Left ventricle myocardium superior (tissue), 1 donor: ENCODE measurements around the gene AP3M1. TPM values are rescaled to one million over a fixed set of nuclear protein-coding genes. Genes with fewer than 3 reads are reported as not detected.
A peak's percentile ranks its signal among the peaks of the same experiment; 100 is the strongest.

Experiments used
- ATAC-seq: fragments of 200-7000 bp; cut with Tn5 transposase; one replicate; pipeline ENCODE4 v1.9.1; 2020; ENCODE audit warnings: mild to moderate bottlenecking, moderate library complexity
- DNase-seq: peaks from one replicate; pipeline ENCODE4 v3.0.0-alpha.2; 2020
- intact Hi-C: fragments of 100-400 bp; cut with micrococcal nuclease; formaldehyde crosslinking; loops from one replicate; pipeline ENCODE4 v1.11.0; 2022
- total RNA-seq: library from RNA; stranded (reverse); fragmentation: NEBNext Ultra II Directional; extraction: Animal tissue kit (Norgen Biotek cat#: 25700); gene quantifications from one replicate; pipeline ENCODE4 v1.2.1, GENCODE V29; 2021
- donor health status: DM: no; HTN: yes; CAD: no; lungs with severe emphysema.

Gene AP3M1
- total RNA-seq, 1 donor from 2014 or later: 27.9 TPM

DNA sequence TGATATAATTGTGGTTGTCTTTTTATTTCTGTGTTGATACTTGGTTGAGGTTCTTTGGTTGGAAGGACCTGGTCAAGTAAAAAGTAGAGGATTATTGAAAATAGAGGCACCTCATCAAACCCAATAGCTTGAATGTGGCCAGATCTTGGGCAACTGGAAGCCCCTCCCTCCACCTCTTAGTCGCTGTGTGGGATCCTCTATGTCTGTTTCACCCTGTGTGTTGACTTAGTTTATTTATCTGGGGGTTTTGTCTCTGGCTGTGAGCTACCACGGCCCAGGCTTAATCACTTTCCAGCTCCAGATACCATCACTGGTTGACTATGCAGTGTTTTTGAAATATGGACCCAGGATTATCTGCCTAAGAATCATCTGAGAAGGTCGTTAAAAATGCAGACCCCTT, 58.3 kb downstream of the AP3M1 start:
- ATAC-seq (no peak), DNase-seq (no peak)
- intact Hi-C loops: no loop called here

DNA sequence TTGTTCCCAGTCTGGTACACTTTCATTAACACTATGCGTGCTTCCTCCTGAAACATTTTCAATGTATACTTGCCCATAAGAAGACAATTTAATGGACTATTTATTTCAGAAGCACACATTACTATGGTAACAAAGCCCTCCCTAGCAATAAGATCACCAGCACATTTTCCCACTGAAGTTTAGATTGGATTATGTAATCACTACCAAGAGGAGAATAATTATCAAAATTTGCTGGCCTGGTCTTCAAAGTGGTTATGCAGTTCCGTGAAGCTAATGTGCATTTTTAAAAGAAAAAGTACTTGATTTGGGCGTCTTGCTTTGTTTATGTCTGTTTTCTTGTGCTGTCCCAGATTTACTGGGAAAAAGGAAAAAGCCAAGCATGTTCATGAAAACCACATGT, 61.9 kb downstream of the AP3M1 start:
- ATAC-seq: no peak
- intact Hi-C loops: loop anchor here (10.0 kb wide), 1 partner anchor 204 kb away; no protein-coding TSS in a partner anchor
- DNase-seq: no peak

- no peak for DNase-seq
- no peak for ATAC-seq
- intact Hi-C loops: loop anchor here (10.0 kb wide), 1 partner anchor 202 kb away; no protein-coding TSS in a partner anchor
These were observed 64.3 kb downstream of the AP3M1 start for GRCh38 chr10:74086317-74086716.

DNA sequence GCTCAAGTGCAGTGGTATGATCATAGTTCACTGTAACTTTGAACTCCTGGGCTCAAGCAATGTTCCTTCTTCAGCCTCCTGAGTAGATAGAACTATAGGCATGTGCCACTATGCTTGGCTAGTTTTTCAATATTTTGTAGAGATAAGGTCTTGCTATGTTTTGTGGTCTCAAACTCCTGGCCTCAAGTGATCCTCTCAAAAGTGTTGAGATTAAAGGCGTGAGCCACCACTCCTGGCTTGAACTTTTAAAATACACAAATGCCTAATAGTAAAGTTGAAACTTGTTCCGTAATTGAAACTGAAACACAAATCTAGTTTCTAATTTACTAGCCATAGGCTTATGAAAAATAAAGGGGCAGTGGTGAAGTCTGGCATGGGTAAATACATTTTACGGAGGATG, 65.7 kb downstream of the AP3M1 start:
- intact Hi-C loops: loop anchor here (10.0 kb wide), 1 partner anchor 200 kb away; no protein-coding TSS in a partner anchor
- DNase-seq: no peak
- ATAC-seq: no peak

GRCh38 chr10:74083304-74083703, 67.3 kb downstream of the AP3M1 start:
- peak; percentile 47 for ATAC-seq
- DNase-seq: no peak
- intact Hi-C loops: loop anchor here (10.0 kb wide), 1 partner anchor 199 kb away; no protein-coding TSS in a partner anchor

DNA sequence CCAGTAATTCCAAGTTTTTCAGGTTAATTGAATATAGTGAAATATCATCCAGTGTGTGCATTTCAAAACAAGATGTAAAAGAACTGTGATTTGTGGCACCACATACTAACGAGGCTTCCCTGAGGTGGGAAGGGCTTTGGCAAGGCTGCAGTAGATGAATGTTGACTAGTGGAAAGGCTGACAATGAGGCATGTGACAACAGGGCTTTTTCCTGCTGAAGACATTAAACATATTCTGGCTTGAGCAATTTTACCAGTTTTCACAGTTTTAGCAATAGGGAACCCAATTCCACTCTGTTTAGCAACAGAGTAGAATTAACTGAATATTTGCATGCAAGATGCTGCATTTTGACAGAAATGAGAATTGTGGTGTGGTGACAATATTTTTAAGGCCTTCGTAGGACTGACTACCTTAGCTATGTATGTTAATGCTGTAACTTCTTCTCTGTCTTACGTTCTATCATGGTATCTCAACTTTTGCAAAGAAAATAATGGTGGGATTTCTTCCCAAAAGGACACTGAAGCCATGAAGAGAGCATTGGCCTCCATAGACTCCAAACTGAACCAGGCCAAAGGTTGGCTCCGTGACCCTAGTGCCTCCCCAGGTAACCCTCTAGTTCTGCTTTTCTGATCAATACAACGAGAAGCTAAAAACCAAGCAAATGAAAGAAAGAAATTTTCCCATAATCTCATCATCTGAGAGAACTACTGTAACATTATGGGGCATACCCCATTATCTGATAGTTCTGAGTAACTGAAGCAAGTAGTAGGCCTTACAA, 68.5 kb downstream of the AP3M1 start:
- ATAC-seq: peak; percentile 36
- no peak for DNase-seq
- intact Hi-C loops: loop anchor here (10.0 kb wide), 1 partner anchor 197 kb away; no protein-coding TSS in a partner anchor

DNA sequence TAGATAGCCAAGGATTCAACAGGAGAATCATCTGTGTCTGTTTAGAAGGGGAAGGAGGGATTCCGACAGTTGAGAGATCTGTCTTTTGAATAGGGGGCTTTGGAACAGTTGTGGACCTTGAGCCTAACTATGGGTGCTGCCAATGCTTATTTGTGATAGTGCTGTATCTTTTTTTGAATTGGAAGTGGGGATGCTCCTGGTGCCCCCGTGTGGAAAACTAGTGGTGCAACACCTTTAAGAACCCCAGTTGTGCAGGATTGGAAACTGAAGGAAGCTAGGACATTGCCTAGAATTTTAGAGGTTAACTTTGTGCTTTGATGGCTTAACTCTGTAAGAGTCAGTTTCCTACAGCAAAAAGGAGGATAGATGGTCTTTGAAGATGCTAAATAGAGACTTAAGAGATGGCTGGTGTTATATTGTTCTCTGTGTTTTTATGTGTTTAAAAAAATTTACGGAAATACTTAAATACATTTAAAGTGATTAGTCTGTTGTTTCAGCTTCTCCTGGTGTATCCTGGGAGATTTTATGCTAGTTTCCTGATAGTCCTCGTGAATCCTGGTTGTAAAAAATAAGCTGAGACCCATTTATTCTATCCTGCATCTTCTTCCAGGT, 69.3 kb downstream of the AP3M1 start:
- intact Hi-C loops: loop anchor here (10.0 kb wide), 1 partner anchor 196 kb away; no protein-coding TSS in a partner anchor
- DNase-seq: no peak
- ATAC-seq: peak; percentile 64

DNA sequence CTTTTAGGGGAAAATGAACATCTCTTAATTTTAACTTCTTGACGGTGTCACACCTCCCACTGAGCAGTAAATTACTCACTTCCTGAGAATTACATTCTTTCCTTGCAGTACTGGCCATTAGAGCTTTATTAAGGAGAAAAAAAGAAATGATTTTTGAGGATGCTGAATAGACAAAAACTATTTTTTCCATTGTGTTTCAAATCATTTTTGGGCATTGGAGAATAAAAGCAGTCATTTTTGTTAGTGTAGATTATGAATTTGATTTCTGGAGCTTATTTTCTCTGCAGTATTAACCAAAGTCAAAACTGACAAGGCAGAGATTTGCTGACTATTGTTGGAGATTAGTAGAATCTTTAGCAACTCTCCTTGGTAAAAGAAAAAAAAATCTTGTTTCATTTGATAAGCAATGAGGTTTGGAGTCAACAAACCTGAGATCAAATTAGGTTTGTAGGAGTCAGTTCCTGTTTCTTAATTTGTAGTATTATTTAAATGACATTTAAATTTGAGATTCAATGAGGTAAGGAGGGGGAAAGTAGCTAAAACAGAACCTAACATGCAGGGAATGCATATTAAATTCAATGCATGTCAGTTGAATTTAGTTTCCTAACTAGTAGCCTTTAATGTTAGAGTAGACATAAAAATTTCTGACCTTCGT, 70.6 kb downstream of the AP3M1 start:
- intact Hi-C loops: loop anchor here (10.0 kb wide), 2 partner anchors 75 to 195 kb away; no protein-coding TSS in a partner anchor
- no peak for DNase-seq
- ATAC-seq: no peak

DNA sequence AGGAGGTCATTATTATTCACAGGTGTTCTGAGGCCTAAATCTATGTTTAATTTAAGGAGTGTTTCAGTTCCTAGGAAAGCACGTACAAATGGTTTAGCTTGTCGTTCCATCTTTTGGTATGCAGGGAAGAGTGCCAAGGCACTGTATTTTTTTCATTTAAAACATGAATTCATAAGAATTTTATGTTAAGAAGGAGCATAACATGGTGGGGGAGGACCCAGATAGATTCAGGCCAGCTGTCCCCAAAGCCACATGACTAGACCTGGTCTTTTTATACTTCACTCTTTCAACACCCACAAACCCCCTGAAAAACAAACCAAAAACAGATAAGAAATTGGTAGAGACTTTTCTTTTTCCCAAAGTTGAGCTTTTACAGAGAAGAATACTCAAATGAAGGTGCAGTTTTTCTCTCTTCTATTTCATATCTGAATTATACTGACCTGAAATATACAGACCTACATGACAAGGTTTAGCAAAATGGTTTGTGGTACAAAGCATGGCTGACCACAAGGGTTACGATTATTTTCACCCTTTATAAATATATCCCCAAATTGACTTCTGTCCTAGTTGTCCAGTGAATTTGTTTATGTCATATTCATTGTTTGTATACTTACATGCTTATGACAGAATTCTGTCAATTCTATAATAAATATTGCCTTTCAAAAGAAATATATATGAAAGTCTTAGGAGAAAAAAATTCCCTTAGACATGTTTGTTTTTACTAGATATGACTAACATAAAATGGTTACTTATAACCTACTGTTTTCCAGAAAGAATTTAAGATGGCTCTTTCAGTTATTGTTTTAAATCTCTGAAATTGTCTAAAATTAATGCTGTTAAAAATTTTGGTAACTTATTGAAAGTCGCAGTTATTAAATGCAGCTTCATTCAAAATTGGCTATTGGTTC, 71.3 kb downstream of the AP3M1 start:
- intact Hi-C loops: loop anchor here (10.0 kb wide), 1 partner anchor 74 kb away; no protein-coding TSS in a partner anchor
- no peak for ATAC-seq
- no peak for DNase-seq

- DNase-seq (no peak), ATAC-seq (no peak)
- intact Hi-C loops: loop anchor here (10.0 kb wide), 1 partner anchor 73 kb away; no protein-coding TSS in a partner anchor
These were observed 72.6 kb downstream of the AP3M1 start for GRCh38 chr10:74078037-74078436.

DNA sequence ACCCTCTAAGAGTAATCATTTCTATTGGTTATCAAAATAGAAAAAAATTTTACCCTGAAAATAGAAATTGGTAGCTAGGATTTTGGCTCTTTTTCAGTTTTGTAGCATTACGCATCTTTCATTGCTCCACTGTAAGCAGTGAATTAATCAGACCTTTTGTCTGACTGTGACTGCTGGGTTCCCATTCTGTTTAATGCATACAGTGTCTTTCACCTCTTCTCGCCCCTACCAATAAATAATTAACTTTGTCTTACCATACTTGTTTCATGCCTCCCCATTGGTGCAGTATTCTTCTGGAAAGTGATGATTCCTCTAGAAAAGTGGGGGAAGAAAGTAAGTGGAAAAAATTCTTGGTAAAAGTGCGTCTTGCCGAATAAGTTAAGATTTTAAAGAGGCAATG, 73.2 kb downstream of the AP3M1 start:
- no peak for ATAC-seq
- intact Hi-C loops: loop anchor here (10.0 kb wide), 1 partner anchor 73 kb away; no protein-coding TSS in a partner anchor
- no peak for DNase-seq

DNA sequence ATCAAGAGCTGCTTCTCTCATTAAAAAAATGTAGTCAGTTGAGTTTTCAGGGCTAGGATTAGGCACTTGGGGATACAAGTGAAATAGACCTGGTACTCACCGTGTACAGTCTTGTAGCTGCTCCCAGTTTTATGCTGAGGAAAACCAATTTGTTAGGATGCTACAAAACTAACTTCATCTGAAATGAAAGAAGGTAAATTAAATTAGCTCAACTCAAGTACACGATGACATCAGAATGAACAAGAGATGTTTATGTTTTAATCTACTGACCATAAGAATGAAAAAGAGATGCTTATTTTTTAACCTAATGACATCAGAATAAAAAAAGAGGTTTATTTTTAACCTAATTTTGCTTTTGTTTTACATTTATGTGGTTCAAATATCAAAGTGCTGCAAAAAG, 73.7 kb downstream of the AP3M1 start:
- intact Hi-C loops: loop anchor here (10.0 kb wide), 1 partner anchor 72 kb away; no protein-coding TSS in a partner anchor
- DNase-seq: no peak
- ATAC-seq: no peak

GRCh38 chr10:74075906-74076305, 74.7 kb downstream of the AP3M1 start:
- ATAC-seq (no peak), DNase-seq (no peak)
- intact Hi-C loops: loop anchor here (10.0 kb wide), 1 partner anchor 71 kb away; no protein-coding TSS in a partner anchor

GRCh38 chr10:74072503-74072902, 78.1 kb downstream of the AP3M1 start:
- DNase-seq (no peak), ATAC-seq (no peak)
- intact Hi-C loops: loop anchor here (10.0 kb wide), 1 partner anchor 68 kb away; no protein-coding TSS in a partner anchor

DNA sequence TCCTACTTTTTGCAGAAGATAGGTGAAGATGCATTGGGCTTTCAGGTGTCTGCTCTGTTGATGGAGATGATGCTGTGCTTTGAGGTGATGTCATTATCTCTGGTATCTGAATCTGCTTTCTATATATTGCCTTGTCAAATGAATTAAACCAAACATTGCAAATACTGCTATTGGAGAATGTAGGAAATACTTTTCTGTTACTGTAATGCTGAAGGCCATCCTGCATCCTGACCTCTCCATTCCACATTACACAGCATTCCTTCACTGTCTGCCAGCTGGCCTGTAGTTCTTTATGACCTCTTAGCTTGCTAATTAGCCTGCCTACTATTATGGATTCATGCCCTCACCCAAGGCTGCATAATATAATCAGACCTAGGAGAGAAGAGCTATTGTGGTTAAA, 79.5 kb downstream of the AP3M1 start:
- intact Hi-C loops: loop anchor here (10.0 kb wide), 1 partner anchor 66 kb away; no protein-coding TSS in a partner anchor
- ATAC-seq (peak; percentile 87), DNase-seq (no peak)
